OCI-LY7 (cell line): ENCODE measurements around the gene SFT2D3.

Experiments used
- EZH2phosphoT487 ChIP-seq: fragments of 200-600 bp; sonication (generic); IDR thresholded peaks from 2 replicates; pipeline ENCODE4 v1.6.1; 2018; ENCODE audit warnings: low read depth, borderline replicate concordance, mild to moderate bottlenecking, mixed run types, antibody characterized with exemption, low read length, moderate library complexity, mixed read lengths
- TF ChIP-seq, protein P1 (sequence below): fragments of 200-600 bp; sonication (generic); conservative IDR thresholded peaks from 2 replicates; pipeline ENCODE4 v1.5.1; 2014; ENCODE audit warnings: mild to moderate bottlenecking, antibody characterized with exemption, low read length, moderate library complexity, mixed read lengths

GRCh38 chr2:127661949-127662510, 39.3 kb upstream of the SFT2D3 start:
- TF ChIP-seq, protein P1, sequence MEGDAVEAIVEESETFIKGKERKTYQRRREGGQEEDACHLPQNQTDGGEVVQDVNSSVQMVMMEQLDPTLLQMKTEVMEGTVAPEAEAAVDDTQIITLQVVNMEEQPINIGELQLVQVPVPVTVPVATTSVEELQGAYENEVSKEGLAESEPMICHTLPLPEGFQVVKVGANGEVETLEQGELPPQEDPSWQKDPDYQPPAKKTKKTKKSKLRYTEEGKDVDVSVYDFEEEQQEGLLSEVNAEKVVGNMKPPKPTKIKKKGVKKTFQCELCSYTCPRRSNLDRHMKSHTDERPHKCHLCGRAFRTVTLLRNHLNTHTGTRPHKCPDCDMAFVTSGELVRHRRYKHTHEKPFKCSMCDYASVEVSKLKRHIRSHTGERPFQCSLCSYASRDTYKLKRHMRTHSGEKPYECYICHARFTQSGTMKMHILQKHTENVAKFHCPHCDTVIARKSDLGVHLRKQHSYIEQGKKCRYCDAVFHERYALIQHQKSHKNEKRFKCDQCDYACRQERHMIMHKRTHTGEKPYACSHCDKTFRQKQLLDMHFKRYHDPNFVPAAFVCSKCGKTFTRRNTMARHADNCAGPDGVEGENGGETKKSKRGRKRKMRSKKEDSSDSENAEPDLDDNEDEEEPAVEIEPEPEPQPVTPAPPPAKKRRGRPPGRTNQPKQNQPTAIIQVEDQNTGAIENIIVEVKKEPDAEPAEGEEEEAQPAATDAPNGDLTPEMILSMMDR: no peak
- no peak for TF ChIP-seq EZH2phosphoT487
